Stimulated activated CD8-positive, alpha-beta memory T cell treated with anti-CD3 and anti-CD28 coated beads, Interleukin-12 subunit alpha, Interleukin-12 subunit beta, amount 100 ng/mL, for 4 hours (primary cell): Measurements from ENCODE around the gene EMC1.
"Not testable (repeated sequence)": the region's sequence is repeated elsewhere in the genome, so short reads cannot be mapped to it uniquely, and the experiment has no call there.

Source experiments
- DNase-seq: peaks from one replicate; pipeline ENCODE4 v3.0.0-alpha.2; 2020; ENCODE audit warnings: low read depth

Gene EMC1

DNA sequence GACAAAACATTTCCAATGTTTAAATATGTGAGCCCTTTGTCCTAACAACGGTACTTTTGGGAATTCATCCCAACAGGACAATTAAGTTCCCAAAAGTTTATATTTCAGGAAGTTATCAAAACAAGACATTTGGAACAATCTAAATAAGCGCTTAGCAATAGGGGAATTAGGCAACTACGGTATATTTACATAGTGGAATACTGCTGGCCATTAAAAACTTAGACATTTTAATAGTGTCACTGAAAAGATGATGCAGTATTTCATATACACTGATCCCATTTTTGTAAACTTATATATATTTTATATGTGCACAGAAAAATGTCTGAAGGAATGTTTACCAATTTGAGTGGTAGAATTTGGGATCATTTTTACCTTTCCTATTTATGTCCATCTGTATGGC lies 62.1 kb downstream of the EMC1 start:
- DNase-seq, result no peak

DNA sequence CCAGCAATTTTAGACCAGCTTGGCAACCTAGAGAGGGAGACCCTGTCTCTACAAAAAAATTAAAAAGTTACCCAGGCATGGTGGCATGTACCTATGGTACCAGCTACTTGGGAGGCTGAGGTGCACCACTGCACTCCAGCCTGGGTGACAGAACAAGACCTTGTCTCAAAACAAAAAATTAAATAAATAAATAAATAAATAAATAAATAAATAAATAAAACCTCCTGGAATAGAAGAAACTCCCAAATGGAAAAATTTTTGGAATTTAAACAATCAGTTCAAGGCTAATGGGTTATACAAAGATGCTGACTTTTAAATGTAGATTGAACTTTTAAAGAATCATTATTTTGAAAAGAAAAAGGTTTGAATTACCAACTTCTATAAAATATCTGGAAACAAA lies 63.5 kb downstream of the EMC1 start:
- DNase-seq, result no peak

DNA sequence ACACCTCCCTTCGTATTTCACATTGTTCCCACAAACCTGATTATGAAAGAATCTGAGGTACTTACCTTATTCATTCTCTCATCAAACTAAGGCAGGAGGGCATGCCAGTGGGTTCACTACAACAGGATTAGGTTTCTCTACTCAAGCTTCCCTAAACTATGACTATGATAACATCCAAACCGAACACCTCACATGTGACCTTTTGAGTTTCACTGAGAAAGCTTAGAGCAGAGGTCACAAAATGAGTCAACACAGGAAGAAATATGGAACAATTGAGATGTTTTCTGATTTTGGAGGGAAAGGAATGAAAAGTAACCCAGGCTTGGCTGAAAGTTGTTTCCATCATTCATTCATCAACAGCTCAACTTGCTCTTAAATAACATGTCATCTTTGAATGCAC lies 65.3 kb downstream of the EMC1 start:
- DNase-seq, result no peak

DNA sequence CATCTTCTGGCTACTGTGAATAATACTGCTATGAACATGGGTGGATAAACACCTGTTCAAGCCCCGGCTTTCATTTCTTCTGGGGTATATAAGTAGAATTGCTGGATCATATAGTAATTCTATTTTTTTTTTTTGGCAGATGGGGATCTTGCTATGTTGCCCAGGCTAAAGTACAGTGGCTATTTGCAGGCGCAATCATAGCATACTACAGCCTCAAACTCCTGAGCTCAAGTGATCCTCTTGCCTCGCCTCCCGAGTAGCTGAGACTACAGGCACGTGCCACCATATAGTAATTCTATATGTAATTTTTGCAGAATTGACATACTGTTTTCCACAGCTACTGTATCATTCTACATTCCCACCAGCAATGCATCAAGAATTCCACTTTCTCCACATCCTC lies 69.1 kb downstream of the EMC1 start:
- no peak for DNase-seq

DNA sequence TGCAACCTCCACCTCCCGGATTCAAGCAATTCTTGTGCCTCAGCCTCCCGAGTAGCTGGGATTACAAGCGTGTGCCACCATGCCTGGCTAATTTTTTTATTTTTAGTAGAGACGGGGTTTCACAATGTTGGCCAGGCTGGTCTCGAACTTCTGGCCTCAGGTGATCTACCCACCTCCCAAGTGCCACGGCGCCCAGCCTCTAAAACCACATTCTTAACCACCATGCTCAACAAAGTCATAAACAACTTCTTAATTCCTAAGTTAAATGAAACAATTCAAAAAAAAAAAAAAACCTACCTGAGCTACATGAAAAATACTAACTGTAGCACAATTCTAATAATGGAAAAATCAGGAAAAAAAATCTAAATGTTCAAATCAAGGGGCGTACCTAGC lies 71.1 kb downstream of the EMC1 start:
- not testable (repeated sequence) for DNase-seq

DNA sequence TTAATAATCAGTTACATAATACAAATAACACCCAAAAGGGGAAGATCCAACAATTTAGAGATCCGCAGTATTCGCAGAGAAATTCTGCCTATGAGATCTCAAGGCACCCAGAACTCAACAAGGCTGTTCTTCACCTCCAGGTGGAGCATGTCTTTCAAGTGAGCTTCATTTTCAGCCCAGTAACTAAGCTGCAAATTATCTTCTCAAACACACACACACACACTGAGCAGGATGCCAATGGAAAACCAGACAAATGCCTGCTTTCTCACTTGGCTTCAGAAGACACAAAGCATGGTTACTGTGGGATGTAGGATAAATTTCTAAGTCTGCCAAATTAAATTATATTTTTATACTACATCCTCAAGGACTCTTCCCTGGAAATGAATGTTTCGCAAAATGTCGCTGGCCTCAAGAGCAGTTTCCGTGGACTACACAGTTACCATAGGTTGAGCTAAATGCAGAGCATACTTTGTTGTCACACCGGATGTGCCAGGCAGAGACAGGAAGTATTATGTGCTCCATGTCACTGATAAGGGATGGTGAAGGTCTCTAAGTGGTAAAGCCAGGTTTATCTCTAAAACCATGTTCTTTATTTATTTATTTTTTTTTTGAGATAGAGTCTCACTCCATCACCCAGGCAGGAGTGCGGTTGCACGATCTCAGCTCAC lies 71.6 kb downstream of the EMC1 start:
- no peak for DNase-seq

DNA sequence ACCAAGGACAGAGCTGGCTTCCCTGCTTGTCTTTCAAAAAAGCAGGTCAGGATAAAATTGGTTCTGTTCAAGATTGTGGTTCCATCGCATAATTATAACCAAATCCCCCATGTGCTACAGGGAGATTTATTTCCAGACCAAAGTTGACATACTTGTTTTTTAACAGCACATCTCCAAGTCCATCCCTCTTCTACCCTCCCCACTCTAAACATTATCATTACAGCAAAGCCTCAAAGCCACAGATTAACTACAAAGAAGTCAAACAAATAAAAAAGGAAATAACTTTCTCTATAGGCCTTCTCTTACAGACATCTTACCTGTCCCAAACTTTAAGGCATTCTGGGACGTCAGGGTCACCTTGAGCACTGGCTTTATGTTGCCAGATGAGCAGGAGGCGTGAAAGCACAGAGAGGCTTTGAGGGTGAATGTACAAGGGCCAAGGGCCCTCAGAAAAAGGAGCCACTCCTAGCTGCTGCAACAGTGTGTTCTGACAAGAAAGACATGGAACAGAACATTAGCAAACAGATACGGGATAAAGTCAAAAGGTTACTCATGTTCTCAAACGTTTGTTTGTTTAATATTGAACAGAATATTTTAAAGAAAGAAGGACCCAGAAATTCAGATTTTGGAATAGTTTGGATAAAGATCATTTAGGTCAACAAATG lies 72.5 kb downstream of the EMC1 start:
- no peak for DNase-seq

DNA sequence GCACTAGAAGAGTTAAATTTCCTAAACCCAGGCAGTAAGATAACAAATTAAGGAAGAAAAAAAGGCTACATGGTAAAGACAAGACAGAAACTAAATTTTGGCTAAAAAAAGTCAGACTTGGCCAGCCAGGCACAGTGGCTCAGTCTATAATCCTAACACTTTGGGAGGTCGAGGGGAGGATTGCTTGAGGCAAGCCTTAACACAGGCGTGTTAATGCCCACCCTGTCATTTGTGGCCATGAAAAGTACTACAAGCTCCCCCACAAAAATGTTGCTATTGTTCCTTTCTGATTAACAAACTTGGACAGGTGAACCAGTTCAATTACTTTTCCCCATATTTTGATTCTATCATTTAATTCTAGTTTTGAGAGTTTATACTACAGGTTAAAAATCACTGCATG lies 73.5 kb downstream of the EMC1 start:
- DNase-seq, result no peak

DNA sequence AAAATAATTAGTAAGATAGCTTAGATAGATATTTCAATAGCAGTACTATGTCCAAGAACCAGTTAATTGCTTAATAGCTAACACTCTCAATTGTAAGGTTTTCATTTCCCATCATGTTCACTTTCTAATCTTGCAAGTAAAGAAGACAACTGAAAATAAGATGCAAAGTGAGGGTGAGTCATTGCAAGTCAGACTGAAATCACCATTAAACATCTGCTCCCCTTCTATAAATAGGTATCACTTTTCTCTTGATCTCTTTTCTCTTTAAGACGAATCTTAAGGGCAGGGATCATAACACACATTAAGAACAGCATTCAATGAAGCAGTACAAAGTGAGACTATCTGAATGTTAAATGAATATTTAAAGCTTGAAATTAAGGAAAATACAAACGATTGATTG lies 81.7 kb downstream of the EMC1 start:
- no peak for DNase-seq

DNA sequence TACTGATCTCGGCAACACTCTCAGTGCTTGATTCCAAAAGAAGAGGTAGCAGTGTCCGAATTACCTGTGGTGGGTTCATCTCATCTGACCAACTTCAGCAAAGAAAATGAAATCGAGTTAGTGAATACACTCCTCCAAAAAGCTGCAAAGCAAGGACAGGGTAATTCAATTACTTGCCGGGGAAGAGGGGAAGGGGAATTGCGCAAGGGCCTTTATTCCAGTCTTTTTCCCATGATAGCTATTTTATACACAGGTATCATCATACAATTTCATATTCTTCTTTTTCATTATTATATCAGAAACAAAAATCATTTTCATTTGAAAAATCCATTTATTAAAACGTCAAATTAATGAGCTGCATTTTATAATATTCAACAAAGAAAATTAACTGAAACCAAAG lies 84.2 kb downstream of the EMC1 start:
- no peak for DNase-seq

DNA sequence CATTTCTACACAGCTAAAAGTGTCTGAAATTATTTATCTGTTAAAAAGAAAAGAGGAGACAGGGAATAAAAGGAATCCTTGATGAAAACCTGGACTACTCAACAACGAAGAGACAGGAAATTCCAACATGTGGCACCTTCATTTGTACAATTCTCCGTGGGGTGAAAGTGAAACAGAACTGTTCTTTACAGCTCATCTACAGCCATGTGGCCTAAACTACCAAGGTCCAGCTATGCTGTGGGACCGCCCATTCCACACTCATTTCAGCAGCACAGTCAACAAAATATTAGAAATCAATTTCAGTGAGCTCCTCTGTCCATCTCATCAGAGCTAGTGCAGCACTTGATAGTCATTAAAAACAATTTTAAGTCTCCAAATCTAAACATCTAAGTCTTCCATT lies 85.3 kb downstream of the EMC1 start:
- no peak for DNase-seq
